ENCODE measurements around the gene CMTM2. TPM values are rescaled to one million over a fixed set of nuclear protein-coding genes. Genes with fewer than 3 reads are reported as not detected.

CMTM2 gene
- total and polyA plus RNA-seq, 2 donors (not counting 1 experiment from before 2014, with no cell fraction given), result not detected

DNA sequence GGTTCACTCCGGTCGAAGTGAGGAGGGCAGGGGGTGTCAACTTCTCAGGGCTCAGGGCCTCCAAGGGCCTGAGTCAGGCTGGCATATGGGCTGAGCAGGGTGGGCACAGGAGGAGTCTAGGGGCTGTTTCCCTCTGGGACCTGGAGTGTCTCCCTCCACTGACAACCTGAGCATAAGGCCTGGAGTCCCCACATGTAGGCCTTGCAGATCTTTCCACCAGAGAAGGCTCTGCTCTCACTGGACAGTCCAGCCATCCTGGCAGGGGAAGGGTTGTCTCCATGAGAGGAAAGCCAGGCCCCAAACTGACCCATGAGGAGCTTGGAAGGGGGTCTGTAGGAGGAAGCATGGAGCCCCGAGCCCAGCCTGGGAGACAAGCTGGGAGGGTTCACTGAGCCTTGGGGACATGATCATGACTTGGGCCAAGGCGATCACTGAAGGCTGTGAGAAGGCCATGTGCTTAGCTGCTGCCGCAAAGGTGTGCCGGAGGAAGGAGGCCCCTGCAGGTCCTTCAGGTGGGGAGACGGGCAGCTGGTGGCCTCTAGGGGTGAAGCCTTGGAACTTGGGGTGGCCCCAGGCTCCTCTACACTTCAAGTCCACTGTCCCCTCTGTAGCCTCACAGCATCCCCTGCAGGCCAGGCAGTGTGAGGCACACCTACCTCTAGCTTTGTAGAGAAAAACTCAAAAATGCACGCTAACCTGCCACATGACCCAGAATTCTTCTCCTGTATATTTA lies 9.9 kb downstream of the CMTM2 start:
- Mint-ChIP-seq H3K27ac (peak overlapping the region; percentile 59), H3K9me3 (ENCODE audit: insufficient read depth) (no peaks in the 10 kb centered on the region), H3K4me3 (peak overlapping the region; percentile 75), H3K4me1 (peaks cover 30% of the 10 kb centered on the region), H3K27me3 (peaks cover 9% of the 10 kb centered on the region)
- TF ChIP-seq, protein P1, sequence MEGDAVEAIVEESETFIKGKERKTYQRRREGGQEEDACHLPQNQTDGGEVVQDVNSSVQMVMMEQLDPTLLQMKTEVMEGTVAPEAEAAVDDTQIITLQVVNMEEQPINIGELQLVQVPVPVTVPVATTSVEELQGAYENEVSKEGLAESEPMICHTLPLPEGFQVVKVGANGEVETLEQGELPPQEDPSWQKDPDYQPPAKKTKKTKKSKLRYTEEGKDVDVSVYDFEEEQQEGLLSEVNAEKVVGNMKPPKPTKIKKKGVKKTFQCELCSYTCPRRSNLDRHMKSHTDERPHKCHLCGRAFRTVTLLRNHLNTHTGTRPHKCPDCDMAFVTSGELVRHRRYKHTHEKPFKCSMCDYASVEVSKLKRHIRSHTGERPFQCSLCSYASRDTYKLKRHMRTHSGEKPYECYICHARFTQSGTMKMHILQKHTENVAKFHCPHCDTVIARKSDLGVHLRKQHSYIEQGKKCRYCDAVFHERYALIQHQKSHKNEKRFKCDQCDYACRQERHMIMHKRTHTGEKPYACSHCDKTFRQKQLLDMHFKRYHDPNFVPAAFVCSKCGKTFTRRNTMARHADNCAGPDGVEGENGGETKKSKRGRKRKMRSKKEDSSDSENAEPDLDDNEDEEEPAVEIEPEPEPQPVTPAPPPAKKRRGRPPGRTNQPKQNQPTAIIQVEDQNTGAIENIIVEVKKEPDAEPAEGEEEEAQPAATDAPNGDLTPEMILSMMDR (IDR thresholded peaks at IDR 0.05), result peak; percentile 83
- no peak for TF ChIP-seq EZH2 (IDR thresholded peaks at IDR 0.05; ENCODE audit: borderline replicate concordance, insufficient read depth, low read depth, low read length, poor library complexity, severe bottlenecking)
- ATAC-seq (ENCODE audit: low read depth), result peak; percentile 90
- Histone ChIP-seq H3K4me1 (ENCODE audit: control insufficient read depth in 2 of 2, insufficient read depth in 2 of 2, low read length in 2 of 2) (peaks cover 24 to 34% of the 10 kb centered on the region in 2 donors), H3K36me3 (replicated peaks in 1 of 2; ENCODE audit: control extremely low read depth in 1 of 2, control insufficient read depth in 1 of 2, extremely low read depth in 1 of 2, insufficient read depth in 2 of 2, low read length in 1 of 2) (no peaks in the 10 kb centered on the region), H4K20me1 (ENCODE audit: control insufficient read depth, insufficient read depth, low read length, poor library complexity, severe bottlenecking) (no peaks in the 10 kb centered on the region), H3K79me2 (ENCODE audit: control insufficient read depth, insufficient read depth, low read length) (no peaks in the 10 kb centered on the region), H3K9ac (ENCODE audit: low read length) (no peak overlapping the region), H3K9me3 (ENCODE audit: control extremely low read depth in 1 of 3, control insufficient read depth in 2 of 3, insufficient read depth in 1 of 3, low read length in 2 of 3) (peaks cover 0 to 11% (median 4%) of the 10 kb centered on the region in 3 donors), H3K4me3 (ENCODE audit: control extremely low read depth in 1 of 5, extremely low read depth in 1 of 5, insufficient read depth in 1 of 5, low read depth in 2 of 5, low read length in 4 of 5) (no peak overlapping the region), H2AFZ (ENCODE audit: insufficient read depth, low read depth, low read length, poor library complexity, severe bottlenecking) (no peak overlapping the region), H3K27me3 (replicated peaks in 1 of 4; ENCODE audit: control extremely low read depth in 1 of 4, control insufficient read depth in 3 of 4, insufficient read depth in 4 of 4, low read length in 3 of 4) (peaks cover 0 to 20% (median 6%) of the 10 kb centered on the region in 4 experiments), H3K4me2 (replicated peaks; ENCODE audit: low read depth, low read length, poor library complexity, severe bottlenecking) (no peak overlapping the region), H3K27ac (ENCODE audit: low read length in 2 of 2) (no peak overlapping the region)
- DNase-seq, result peak; percentile 79
- intact Hi-C loops (cut with micrococcal nuclease), result loop anchor here (1.0 to 2.0 kb wide), 6 partner anchors 16 to 183 kb away; partner anchors contain the start of genes CKLF and CMTM3
- WGBS (ENCODE audit: insufficient coverage), result 89% methylated on average over 5 of the region's 8 CpGs
- ChIA-PET POLR2A (interaction anchor here (0.7 kb wide), 1 partner anchor 108 kb away, joined by 7 read pairs; no protein-coding TSS in a partner anchor), CTCF (interaction anchor here (0.6 to 6.3 kb wide), 26 partner anchors 9 to 279 kb away, joined by 3 to 91 read pairs (median 6); partner anchors contain the start of genes CKLF and CMTM2)

DNA sequence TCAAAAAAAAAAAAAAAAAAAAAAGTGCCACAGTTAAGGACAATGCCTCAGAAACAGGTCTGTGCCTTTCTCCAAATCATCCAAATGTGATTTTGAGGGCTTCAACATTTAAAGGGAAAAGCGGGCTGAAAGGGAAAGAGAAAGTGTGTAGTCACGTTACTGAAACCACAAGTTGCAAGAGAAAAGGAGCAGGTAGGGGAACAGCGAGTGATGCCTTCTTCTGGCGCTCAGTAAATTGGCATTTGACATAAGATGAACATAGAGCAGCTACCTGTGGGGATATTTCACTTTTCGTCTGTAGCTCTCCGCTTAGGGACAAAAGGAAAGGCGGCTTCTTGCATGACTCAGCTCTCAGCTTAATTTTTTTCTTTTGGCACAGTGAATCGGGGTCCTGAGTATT lies 11.1 kb downstream of the CMTM2 start:
- Mint-ChIP-seq H3K27ac (peak overlapping the region; percentile 2), H3K4me3 (peak overlapping the region; percentile 73), H3K9me3 (ENCODE audit: insufficient read depth) (no peaks in the 10 kb centered on the region), H3K4me1 (peaks cover 36% of the 10 kb centered on the region), H3K27me3 (peaks cover 9% of the 10 kb centered on the region)
- Histone ChIP-seq H3K4me1 (ENCODE audit: control insufficient read depth in 2 of 2, insufficient read depth in 2 of 2, low read length in 2 of 2) (peaks cover 32 to 43% of the 10 kb centered on the region in 2 donors), H4K20me1 (ENCODE audit: control insufficient read depth, insufficient read depth, low read length, poor library complexity, severe bottlenecking) (no peaks in the 10 kb centered on the region), H3K4me3 (ENCODE audit: control extremely low read depth in 1 of 5, extremely low read depth in 1 of 5, insufficient read depth in 1 of 5, low read depth in 2 of 5, low read length in 4 of 5) (peak overlapping the region; percentile 1 to 43 (median 30)), H3K27me3 (replicated peaks in 1 of 4; ENCODE audit: control extremely low read depth in 1 of 4, control insufficient read depth in 3 of 4, insufficient read depth in 4 of 4, low read length in 3 of 4) (peaks cover 0 to 20% (median 4%) of the 10 kb centered on the region in 4 experiments), H3K9ac (ENCODE audit: low read length) (peak overlapping the region; percentile 41), H3K79me2 (ENCODE audit: control insufficient read depth, insufficient read depth, low read length) (no peaks in the 10 kb centered on the region), H3K4me2 (replicated peaks; ENCODE audit: low read depth, low read length, poor library complexity, severe bottlenecking) (peak overlapping the region; percentile 69), H2AFZ (ENCODE audit: insufficient read depth, low read depth, low read length, poor library complexity, severe bottlenecking) (no peak overlapping the region), H3K9me3 (ENCODE audit: control extremely low read depth in 1 of 3, control insufficient read depth in 2 of 3, insufficient read depth in 1 of 3, low read length in 2 of 3) (peaks cover 0 to 11% (median 6%) of the 10 kb centered on the region in 3 donors), H3K36me3 (replicated peaks in 1 of 2; ENCODE audit: control extremely low read depth in 1 of 2, control insufficient read depth in 1 of 2, extremely low read depth in 1 of 2, insufficient read depth in 2 of 2, low read length in 1 of 2) (no peaks in the 10 kb centered on the region), H3K27ac (ENCODE audit: low read length in 2 of 2) (no peak overlapping the region)
- ChIA-PET CTCF (interaction anchor here (0.9 to 6.3 kb wide), 15 partner anchors 8 to 184 kb away, joined by 3 to 91 read pairs (median 10); partner anchors contain the start of genes CKLF and CMTM2), POLR2A (no interaction called here)
- WGBS (ENCODE audit: insufficient coverage), result 4% methylated on average over 5 of the region's 8 CpGs
- TF ChIP-seq, protein P1 (IDR thresholded peaks at IDR 0.05), result no peak
- DNase-seq (peak; percentile 60), ATAC-seq (ENCODE audit: low read depth) (no peak)
- intact Hi-C loops (cut with micrococcal nuclease), result no loop called here

Measured in B cell (primary cell).